ENCODE results near the gene NOD1. TPM values are rescaled to one million over a fixed set of nuclear protein-coding genes. Genes with fewer than 3 reads are reported as not detected.

NOD1 gene
- total RNA-seq, 4 donors from 2014 or later = 15.6 to 50.4 (median 26.7) TPM

- 60 to 66% methylated on average over 5 of the region's 5 CpGs for WGBS, 2 donors
- H3K27ac ChIP-seq = peak overlapping the region; percentile 12 to 42 (median 39)
- no peaks in the 10 kb centered on the region for H3K27me3 ChIP-seq
- H3K4me1 ChIP-seq = peaks cover 33 to 75% of the 10 kb centered on the region in 2 donors
- H3K9me3 ChIP-seq = no peaks in the 10 kb centered on the region
- no peaks in the 10 kb centered on the region for H3K36me3 ChIP-seq
- no peak for TF ChIP-seq POLR2A (IDR thresholded peaks at IDR 0.05)
- TF ChIP-seq CTCF (IDR thresholded peaks at IDR 0.05) = no peak
- peak; percentile 40 to 74 for DNase-seq
- intact Hi-C loops (cut with DNase I) = no loop called here
- no peak overlapping the region for H3K4me3 ChIP-seq (replicated peaks in 1 of 3)
Measured at GRCh38 chr7:30464231-30464671, 14.3 kb downstream of the NOD1 start.

DNA sequence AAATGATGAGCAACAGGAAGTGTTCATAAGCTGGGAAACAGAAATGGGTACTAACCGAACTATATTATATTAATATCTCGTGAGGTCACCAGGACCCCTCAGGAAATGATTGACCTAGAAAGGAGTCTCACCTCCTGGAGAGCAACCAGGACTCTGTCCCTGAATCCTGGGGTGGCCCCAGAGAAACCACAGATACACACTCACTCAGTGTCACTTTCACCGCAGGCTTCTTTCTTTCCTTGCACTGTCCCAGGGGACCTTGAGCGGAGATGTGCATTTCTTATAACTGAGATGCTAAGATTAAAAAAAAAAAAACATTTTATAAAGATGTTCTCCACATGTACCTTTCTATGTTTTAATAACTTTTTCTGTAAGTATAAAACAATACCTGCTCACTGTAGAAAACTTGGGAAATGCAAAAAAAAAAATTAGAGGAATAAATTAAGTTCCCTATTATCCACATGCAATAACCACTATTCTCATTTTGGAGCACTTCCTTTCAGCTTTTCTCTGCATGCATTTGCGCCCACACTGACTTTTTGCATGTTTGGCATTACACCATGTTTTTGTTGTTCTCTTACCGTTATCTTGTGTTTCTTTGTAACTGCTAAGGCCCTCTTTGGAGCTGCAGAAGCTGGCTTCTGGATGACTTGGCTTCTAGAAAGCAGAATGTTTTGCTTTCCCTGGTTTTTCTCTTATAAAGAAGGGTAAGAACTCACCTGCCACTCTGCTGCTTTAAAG lies 15.0 kb downstream of the NOD1 start:
- Histone ChIP-seq H3K27ac (peak overlapping the region in 2 of 3 donors; percentile 39 to 42), H3K27me3 (no peaks in the 10 kb centered on the region), H3K4me3 (replicated peaks in 1 of 3) (no peak overlapping the region), H3K4me1 (peaks cover 28 to 75% of the 10 kb centered on the region in 2 donors), H3K9me3 (no peaks in the 10 kb centered on the region), H3K36me3 (no peaks in the 10 kb centered on the region)
- 67 to 72% methylated on average over 6 of the region's 6 CpGs for WGBS, 2 donors
- no peak for TF ChIP-seq POLR2A (IDR thresholded peaks at IDR 0.05)
- no peak for TF ChIP-seq CTCF (IDR thresholded peaks at IDR 0.05)
- intact Hi-C loops (cut with DNase I) = no loop called here
- no peak for DNase-seq

- Histone ChIP-seq H3K4me3 (replicated peaks in 1 of 3) (no peak overlapping the region), H3K9me3 (no peaks in the 10 kb centered on the region), H3K36me3 (peaks cover 3% of the 10 kb centered on the region in 2 donors), H3K4me1 (peaks cover 32 to 72% of the 10 kb centered on the region in 2 donors), H3K27ac (no peak overlapping the region), H3K27me3 (no peaks in the 10 kb centered on the region)
- DNase-seq = no peak
- intact Hi-C loops (cut with DNase I) = no loop called here
- TF ChIP-seq POLR2A (IDR thresholded peaks at IDR 0.05) = no peak
- TF ChIP-seq CTCF (IDR thresholded peaks at IDR 0.05) = no peak
- 94 to 95% methylated on average over 1 of the region's 1 CpG for WGBS, 2 donors
Measured at GRCh38 chr7:30462179-30462578, 16.4 kb downstream of the NOD1 start.

DNA sequence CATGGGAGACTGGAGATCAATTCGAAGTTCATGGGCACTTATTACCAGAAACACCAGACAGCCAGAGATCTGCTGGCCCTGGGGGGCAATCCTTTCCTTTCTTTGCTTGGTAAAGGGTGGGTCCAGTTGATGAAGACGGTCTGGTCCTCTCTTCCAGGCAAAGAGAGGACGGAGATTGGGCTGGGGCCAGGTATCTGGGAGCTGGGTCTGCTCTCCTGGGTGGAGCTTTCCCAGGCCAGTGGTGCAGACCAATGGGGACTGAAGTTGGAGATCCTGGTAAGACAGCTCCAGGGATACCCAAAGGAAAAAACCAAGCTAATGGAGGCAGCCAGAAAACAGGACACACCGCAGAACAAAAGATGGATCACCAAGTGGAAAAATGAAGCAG lies 18.3 kb downstream of the NOD1 start:
- TF ChIP-seq POLR2A (IDR thresholded peaks at IDR 0.05) (no peak), CTCF (IDR thresholded peaks at IDR 0.05) (no peak)
- Histone ChIP-seq H3K4me3 (replicated peaks in 1 of 3) (no peak overlapping the region), H3K27me3 (no peaks in the 10 kb centered on the region), H3K36me3 (peaks cover 11 to 21% of the 10 kb centered on the region in 2 donors), H3K27ac (peak overlapping the region in 2 of 3 donors; percentile 39 to 52), H3K9me3 (no peaks in the 10 kb centered on the region), H3K4me1 (peaks cover 32 to 54% of the 10 kb centered on the region in 2 donors)
- WGBS, 2 donors = 83 to 90% methylated on average over 4 of the region's 4 CpGs
- intact Hi-C loops (cut with DNase I) = no loop called here
- no peak for DNase-seq

- no peaks in the 10 kb centered on the region for H3K27me3 ChIP-seq
- TF ChIP-seq POLR2A (IDR thresholded peaks at IDR 0.05) (no peak), CTCF (IDR thresholded peaks at IDR 0.05) (no peak)
Measured at GRCh38 chr7:30459591-30460245, 18.9 kb downstream of the NOD1 start.

More at GRCh38 chr7:30459591-30460245, 18.9 kb downstream of the NOD1 start:
- Histone ChIP-seq H3K36me3 (peaks cover 11 to 26% of the 10 kb centered on the region in 2 donors), H3K4me3 (replicated peaks in 1 of 3) (no peak overlapping the region), H3K4me1 (peaks cover 29 to 50% of the 10 kb centered on the region in 2 donors), H3K27ac (peak overlapping the region in 2 of 3 donors; percentile 39 to 52), H3K9me3 (no peaks in the 10 kb centered on the region)
- intact Hi-C loops (cut with DNase I) = no loop called here
- DNase-seq = peak; percentile 40 to 63
- 66 to 67% methylated on average over 9 of the region's 9 CpGs for WGBS, 2 donors
